HG02852 (cell line): ENCODE results near the gene FBLIM1.

ENCODE experiments used
- ATAC-seq: cut with Tn5 transposase; IDR thresholded peaks from one replicate; pipeline ENCODE4 v1.9.1; 2021; ENCODE audit warnings: mild to moderate bottlenecking, moderate library complexity; ENCODE audit not compliant: unreplicated experiment

Gene FBLIM1

GRCh38 chr1:15758343-15758931 is at the start of gene FBLIM1:
Gene FBLIM1, plus strand, starts transcription at chr1:15758795. Its CDS starts 6,189 bp downstream, at chr1:15764984.
- ATAC-seq: no peak

- ATAC-seq: no peak
These were observed 49.4 kb upstream of the FBLIM1 start for GRCh38 chr1:15709226-15709625.

GRCh38 chr1:15712168-15712567 is 46.4 kb upstream of the FBLIM1 start:
- no peak for ATAC-seq

- no peak for ATAC-seq
These were observed 44.0 kb upstream of the FBLIM1 start for GRCh38 chr1:15714406-15715136.

GRCh38 chr1:15717418-15718125 is 41.0 kb upstream of the FBLIM1 start:
- no peak for ATAC-seq

GRCh38 chr1:15718199-15718601 is 40.4 kb upstream of the FBLIM1 start:
- ATAC-seq: no peak

GRCh38 chr1:15719381-15720120 is 39.0 kb upstream of the FBLIM1 start:
- ATAC-seq: no peak

GRCh38 chr1:15720861-15721260 is 37.7 kb upstream of the FBLIM1 start:
- no peak for ATAC-seq

- no peak for ATAC-seq
These were observed 36.2 kb upstream of the FBLIM1 start for GRCh38 chr1:15722411-15722810.

GRCh38 chr1:15722836-15723532 is 35.6 kb upstream of the FBLIM1 start:
- no peak for ATAC-seq

GRCh38 chr1:15723631-15724246 is 34.9 kb upstream of the FBLIM1 start:
- no peak for ATAC-seq

- no peak for ATAC-seq
These were observed 33.4 kb upstream of the FBLIM1 start for GRCh38 chr1:15724949-15725880.

GRCh38 chr1:15726508-15726907 is 32.1 kb upstream of the FBLIM1 start:
- no peak for ATAC-seq

GRCh38 chr1:15727021-15727420 is 31.6 kb upstream of the FBLIM1 start:
- ATAC-seq: no peak

GRCh38 chr1:15727424-15727823 is 31.2 kb upstream of the FBLIM1 start:
- ATAC-seq: no peak

GRCh38 chr1:15727866-15728534 is 30.6 kb upstream of the FBLIM1 start:
- no peak for ATAC-seq

GRCh38 chr1:15728937-15729657 is 29.5 kb upstream of the FBLIM1 start:
- no peak for ATAC-seq

GRCh38 chr1:15730423-15730822 is 28.2 kb upstream of the FBLIM1 start:
- ATAC-seq: no peak
